Activated CD4-positive, CD25-positive, alpha-beta regulatory T cell (primary cell): ENCODE results near the gene ATP2C1.
"Not testable (repeated sequence)": the region's sequence is repeated elsewhere in the genome, so short reads cannot be mapped to it uniquely, and the experiment has no call there.

Experiments used
- DNase-seq, 4 experiments: peaks; one replicate each; lab custom pipeline; 2025; lab: John Stamatoyannopoulos, UW

Gene ATP2C1

DNA sequence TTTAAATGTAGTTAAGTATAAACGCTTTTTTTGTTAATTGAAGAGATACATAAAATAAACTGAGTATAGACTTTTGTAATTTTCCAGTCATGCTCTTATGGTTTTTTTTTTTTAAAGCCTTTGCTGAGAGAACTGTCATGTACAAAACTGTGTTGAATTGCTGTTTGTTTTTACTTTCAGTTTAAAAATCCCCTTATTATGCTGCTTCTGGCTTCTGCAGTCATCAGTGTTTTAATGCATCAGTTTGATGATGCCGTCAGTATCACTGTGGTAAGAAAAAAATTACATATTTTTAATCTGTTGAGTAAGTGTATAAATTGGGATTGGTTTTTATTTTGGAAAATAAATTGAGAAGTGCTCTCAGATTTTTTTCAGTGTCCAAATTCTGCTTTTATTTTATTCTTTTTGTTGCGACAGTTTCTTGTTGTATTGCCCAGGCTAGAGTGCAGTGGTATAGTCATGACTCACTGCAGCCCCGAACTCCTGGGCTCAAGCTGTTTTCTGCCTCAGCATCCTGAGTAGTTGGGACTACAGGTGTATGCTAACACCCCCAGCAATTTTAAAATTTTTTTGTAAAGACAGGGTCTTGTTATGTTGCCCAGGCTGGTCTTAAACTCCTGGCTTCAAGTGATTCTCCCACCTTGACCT lies 40.7 kb downstream of the ATP2C1 start:
- DNase-seq, result no peak

- no peak for DNase-seq
Measured at GRCh38 chr3:130935761-130936492, 42.0 kb downstream of the ATP2C1 start.

- no peak for DNase-seq
Measured at GRCh38 chr3:130939753-130940152, 45.9 kb downstream of the ATP2C1 start.

DNA sequence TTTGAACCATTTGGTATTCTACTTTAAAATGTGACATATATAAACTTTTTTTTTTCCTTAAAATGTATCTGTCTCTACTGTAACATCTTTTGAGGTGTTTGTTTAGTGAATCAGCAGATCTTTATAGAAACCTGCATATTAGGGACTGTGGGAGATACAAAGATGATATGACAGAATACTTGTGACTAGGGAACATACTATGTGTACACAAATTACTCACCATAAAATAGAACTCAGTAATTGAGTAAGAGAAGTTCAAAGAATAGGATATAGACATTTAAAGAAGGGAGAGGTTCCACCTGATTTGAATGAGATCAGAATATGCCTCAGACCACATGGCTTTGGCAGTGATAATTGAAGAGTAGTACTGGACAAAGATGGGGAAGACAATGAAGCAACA lies 47.9 kb downstream of the ATP2C1 start:
- DNase-seq, result no peak

- DNase-seq, result no peak
Measured at GRCh38 chr3:130946882-130947281, 53.0 kb downstream of the ATP2C1 start.

DNA sequence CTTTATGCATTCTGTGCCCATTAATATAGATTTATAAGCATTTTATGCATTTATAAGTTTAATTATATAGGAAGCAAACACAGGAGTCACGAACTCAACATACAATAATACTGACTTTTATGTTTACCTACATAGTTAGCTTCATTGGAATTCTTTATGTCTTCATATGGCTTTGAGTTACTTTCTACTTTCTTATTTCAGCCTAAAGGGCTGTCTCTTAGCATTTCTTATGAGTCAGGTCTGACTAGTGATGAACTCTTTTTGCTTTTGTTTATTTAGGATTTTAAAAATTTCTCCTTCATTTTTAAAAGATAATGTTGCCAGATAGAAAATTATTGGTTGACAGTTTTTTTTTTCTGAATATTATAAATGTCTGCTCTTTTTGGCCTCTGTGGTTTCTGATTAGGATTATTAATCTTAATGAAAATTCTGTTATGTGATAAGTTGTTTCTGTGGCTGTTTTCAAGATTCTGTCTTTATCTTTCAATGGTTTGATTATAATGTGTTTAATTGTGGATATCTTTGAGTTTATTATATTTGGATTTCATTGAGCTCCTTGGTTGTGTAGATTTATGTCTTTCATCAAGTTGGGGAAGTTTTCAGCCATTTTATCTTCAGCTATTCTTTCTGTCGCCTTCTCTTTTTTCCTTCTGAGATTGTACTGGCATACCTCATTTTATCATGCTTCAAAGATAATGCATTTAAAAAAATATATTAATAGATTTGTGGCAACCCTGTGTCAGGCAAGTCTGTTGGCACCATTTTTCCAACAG lies 54.3 kb downstream of the ATP2C1 start:
- no peak for DNase-seq

DNA sequence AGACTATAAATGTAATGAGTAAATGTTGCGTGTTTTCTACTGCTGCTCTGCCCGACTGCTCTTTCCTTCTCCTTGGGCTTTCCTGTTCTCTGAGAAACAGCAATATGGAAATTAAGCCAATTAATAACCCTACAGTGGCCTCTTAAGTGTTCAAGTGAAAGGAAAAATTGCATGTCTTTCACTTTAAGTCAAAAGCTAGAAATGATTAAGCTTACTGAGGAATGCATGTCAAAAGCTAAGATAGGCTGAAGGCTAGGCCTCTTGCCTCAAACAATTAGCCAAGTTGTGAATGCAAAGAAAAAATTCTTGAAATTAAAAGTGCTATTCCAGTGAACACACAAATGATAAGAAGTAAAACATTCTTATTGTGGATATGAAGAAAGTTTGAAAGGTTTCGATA lies 55.0 kb downstream of the ATP2C1 start:
- no peak for DNase-seq

- DNase-seq, result no peak
Measured at GRCh38 chr3:130950124-130950523, 56.2 kb downstream of the ATP2C1 start.

GRCh38 chr3:130950641-130951040 lies 56.8 kb downstream of the ATP2C1 start:
- DNase-seq, result no peak

DNA sequence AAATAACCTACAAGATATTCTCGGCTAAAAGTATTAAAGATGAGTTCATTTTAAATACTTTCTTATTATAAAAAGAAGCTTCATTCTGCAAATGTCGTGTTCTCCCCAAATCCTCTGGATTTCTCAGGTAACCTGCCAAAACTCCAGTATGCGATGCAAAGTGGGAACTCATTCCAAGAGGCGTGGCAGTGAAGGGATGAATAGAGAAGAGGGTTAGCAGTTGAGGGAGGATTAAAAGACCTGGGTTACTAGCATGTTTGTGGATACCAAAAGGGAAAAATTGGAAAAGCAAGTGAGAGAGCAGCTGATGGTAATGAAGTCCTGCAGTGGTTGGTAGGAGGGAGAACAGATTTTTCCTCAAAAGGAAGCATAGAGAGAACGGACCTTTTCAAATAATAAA lies 61.6 kb downstream of the ATP2C1 start:
- DNase-seq, result no peak

DNA sequence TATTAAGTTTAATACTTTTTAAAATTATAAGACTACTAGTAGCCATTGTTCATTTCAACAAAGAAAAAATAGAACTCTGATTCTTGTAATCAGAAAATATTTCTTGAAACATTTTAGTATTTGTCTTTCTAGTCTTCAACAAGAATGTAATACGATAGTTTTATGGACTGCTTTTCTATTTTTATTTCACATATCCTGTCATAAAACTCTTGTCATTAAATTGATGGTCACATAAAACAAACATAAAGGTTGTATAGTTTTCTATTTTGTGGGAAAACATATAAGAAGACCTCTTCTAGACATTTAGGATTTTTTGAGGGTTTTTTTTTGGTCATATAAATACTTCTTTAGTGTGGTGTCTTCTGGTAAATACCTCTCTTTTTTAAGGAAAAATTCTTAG lies 62.4 kb downstream of the ATP2C1 start:
- no peak for DNase-seq

- DNase-seq, result no peak
Measured at GRCh38 chr3:130956721-130957120, 62.8 kb downstream of the ATP2C1 start.

- no peak for DNase-seq
Measured at GRCh38 chr3:130960139-130960795, 66.4 kb downstream of the ATP2C1 start.

DNA sequence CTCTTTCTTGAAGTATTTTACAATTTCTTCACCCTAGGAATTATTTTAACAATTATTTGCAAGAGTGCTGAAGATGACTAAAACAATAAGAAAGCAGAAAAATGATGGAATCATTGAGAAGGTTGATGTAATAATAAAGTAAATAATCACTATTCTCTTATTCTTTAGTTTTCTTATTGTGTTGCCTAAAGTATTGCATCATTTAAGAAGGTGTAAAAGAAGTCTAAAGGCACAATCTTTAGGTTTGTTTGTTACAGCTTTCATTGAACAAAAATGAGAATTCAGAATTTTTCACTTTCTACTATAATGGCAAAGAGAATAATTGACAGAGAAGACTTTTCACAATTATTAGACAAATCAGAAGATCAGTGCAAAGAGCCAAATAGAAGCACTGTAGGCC lies 67.6 kb downstream of the ATP2C1 start:
- DNase-seq, result no peak

DNA sequence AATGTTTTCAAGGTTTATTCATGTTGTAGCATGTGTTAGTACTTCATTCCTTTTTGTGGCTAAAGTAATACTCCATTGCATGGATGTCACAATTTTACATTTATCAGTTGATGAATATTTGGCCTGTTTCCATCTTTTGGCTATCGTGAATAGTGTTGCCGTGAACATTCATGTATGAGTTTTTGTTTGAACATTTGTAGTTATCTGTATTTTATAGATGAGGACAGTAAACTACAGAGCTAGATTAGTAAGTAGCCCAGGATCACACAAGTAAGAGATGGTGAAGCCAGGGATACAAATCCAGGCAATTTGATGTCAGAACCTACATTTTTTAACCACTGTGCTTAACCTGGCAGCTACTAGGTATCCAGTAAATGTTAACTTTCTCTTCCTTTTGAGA lies 69.6 kb downstream of the ATP2C1 start:
- DNase-seq, result no peak

GRCh38 chr3:130963878-130964277 lies 70.0 kb downstream of the ATP2C1 start:
- DNase-seq, result no peak

- DNase-seq, result no peak
Measured at GRCh38 chr3:130967281-130967680, 73.4 kb downstream of the ATP2C1 start.

DNA sequence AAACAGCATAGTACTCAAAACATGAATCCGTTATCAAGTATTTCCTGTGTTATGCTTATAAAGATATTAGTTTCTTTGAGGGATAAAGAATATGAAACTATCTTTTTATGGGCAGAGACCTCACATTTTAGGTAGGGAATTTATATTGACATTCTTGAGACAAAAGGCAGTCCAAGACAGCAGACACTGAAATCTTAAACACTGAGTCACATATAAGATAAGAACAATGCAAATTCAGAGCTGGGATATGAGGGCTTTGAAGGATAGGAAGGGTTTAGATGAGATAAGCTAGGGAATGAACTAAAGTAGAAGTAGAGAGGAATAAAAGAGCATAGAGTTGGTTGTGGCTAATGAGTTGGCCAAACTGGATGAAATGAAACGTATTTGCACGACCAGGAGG lies 74.3 kb downstream of the ATP2C1 start:
- no peak for DNase-seq

DNA sequence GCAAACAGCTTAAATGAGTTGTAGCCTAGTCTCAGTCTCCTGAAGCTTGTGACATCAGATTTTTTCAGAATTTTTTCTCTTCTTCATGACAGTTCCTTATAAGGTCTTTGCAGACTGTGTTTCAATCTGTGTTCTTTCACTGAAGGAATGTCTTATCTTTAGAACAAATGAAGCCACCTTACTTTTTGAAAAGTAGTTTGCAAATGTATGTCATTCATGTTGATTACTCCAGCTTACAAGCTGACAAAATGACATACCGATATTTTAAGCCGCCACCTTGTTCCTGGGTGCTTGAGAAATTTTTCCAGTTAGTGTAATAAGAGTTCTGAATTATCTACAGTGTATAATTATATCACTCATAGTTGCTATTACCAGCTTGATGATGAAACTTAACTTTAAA lies 75.7 kb downstream of the ATP2C1 start:
- DNase-seq, result no peak

DNA sequence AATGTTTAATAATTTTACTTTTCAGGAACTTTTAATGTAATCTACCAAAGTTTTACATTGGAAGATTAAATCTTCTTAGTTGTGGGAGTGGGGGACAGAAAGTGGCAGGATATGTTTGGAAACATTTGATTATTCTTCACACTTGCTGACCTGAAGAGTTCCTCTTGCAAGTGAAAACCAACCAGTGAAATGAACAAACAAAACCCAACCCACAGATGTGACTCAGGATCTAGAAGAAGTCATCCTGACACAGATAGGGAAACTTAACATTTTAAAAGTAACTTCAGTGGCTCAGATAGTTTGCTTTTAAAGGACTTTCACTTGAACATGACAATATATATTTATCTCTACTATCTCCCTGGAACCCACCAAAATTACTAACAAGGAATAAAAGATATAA lies 77.3 kb downstream of the ATP2C1 start:
- DNase-seq, result no peak

DNA sequence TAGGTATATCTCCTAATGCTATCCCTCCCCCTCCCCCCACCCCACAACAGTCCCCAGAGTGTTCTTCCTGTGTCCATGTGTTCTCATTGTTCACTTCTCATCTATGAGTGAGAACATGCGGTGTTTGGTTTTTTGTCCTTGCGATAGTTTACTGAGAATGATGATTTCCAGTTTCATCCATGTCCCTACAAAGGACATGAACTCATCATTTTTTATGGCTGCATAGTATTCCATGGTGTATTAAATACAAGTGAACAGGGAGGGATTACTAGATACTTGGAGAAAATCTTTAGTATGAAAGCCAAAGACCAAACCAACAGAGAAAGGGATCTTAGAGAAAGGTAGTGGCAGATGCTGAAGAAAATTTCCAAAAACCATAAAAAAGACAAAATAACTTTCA lies 78.7 kb downstream of the ATP2C1 start:
- DNase-seq, result not testable (repeated sequence)

- no peak for DNase-seq
Measured at GRCh38 chr3:130973406-130973805, 79.5 kb downstream of the ATP2C1 start.

DNA sequence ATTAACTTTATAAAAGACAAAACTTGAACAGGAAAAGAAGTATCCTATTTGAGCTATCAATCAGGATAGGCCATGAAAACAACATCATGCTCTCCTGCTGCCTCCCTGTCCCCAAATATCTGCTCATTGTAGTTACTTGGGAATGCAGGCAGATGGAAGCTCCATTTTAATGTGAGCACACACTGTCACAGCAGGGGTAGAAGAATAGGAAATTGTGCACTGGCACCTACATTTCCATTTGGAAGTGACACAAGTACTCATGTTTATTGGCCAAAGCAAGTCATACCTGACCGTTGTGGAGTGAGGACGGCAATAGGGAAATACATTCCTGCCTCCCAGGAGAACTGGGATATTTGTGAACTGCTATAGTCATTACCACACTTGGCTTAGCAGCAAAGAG lies 80.3 kb downstream of the ATP2C1 start:
- no peak for DNase-seq
